Tongue (tissue), 2 donors: ENCODE measurements around the gene SGK2. TPM values are rescaled to one million over a fixed set of nuclear protein-coding genes. Genes with fewer than 3 reads are reported as not detected.
"Not testable (repeated sequence)": the region's sequence is repeated elsewhere in the genome, so short reads cannot be mapped to it uniquely, and the experiment has no call there.

Experiments
- DNase-seq: peaks from one replicate; pipeline ENCODE4 v3.0.0-alpha.2; 2015
- total RNA-seq: library from RNA; depleted of rRNA; stranded (reverse); fragments of >200 nt; gene quantifications from one replicate; pipeline ENCODE4 v1.2.3, GENCODE V29; 2014

Gene SGK2
- total RNA-seq, 1 donor from 2014 or later: 1.2 TPM

- DNase-seq: no peak
These were observed 44.3 kb downstream of the SGK2 start for GRCh38 chr20:43603124-43603523.

GRCh38 chr20:43605715-43606114, 46.9 kb downstream of the SGK2 start:
- no peak for DNase-seq

GRCh38 chr20:43607278-43607677, 48.5 kb downstream of the SGK2 start:
- DNase-seq: not testable (repeated sequence)

- DNase-seq: no peak
These were observed 72.8 kb downstream of the SGK2 start for GRCh38 chr20:43631598-43631997.

Other genes with a start within 250 kb of the SGK2 start
- 90.1 TPM for gene SRSF6, start 101.1 kb upstream of the SGK2 start, total RNA-seq
- gene L3MBTL1, start 51.3 kb upstream of the SGK2 start, total RNA-seq: 13.4 TPM
- 26.2 TPM for gene IFT52, start 31.9 kb downstream of the SGK2 start, total RNA-seq
- 7.7 TPM for gene MYBL2, start 108.1 kb downstream of the SGK2 start, total RNA-seq
- not detected for gene GTSF1L, start 168.0 kb downstream of the SGK2 start, total RNA-seq